MM.1S (cell line): ENCODE results near the gene UBR2.

Experiments used
- DNase-seq: peaks from one replicate; pipeline ENCODE4 v3.0.0-alpha.2; 2015
- H2AFZ ChIP-seq: fragments of 300-600 bp; sonication (generic); 2 replicates; pipeline ENCODE4 v1.6.0; 2016; ENCODE audit warnings: antibody characterized with exemption, low read length
- H3F3A ChIP-seq: fragments of 300-600 bp; sonication (generic); 2 replicates; pipeline ENCODE4 v1.6.1; 2016; ENCODE audit warnings: mild to moderate bottlenecking, antibody characterized with exemption, low read length, moderate library complexity, mixed read lengths; ENCODE audit not compliant: insufficient read depth
- H3K27ac ChIP-seq: fragments of 300-600 bp; sonication (generic); 2 replicates; pipeline ENCODE4 v1.5.1; 2016; ENCODE audit warnings: mild to moderate bottlenecking, low read length
- H3K27me3 ChIP-seq: fragments of 300-600 bp; sonication (generic); replicated peaks from 2 replicates; pipeline ENCODE4 v1.6.0; 2016; ENCODE audit warnings: low read length; ENCODE audit not compliant: insufficient read depth
- H3K36me3 ChIP-seq: fragments of 300-600 bp; sonication (generic); replicated peaks from 2 replicates; pipeline ENCODE4 v1.6.1; 2016; ENCODE audit warnings: mild to moderate bottlenecking, low read length, mixed read lengths; ENCODE audit not compliant: insufficient read depth
- H3K4me1 ChIP-seq: fragments of 300-600 bp; sonication (generic); 2 replicates; pipeline ENCODE4 v1.6.1; 2016; ENCODE audit warnings: low read length, mixed read lengths
- H3K4me2 ChIP-seq: fragments of 300-600 bp; sonication (generic); 2 replicates; pipeline ENCODE4 v1.6.0; 2016; ENCODE audit warnings: low read depth, low read length
- H3K4me3 ChIP-seq: fragments of 300-600 bp; sonication (generic); 2 replicates; pipeline ENCODE4 v1.5.1; 2016; ENCODE audit warnings: low read length, mixed read lengths
- H3K79me2 ChIP-seq: fragments of 300-600 bp; sonication (generic); 2 replicates; pipeline ENCODE4 v1.6.1; 2016; ENCODE audit warnings: mixed run types, low read length, mixed read lengths
- H3K9ac ChIP-seq: fragments of 300-600 bp; sonication (generic); 2 replicates; pipeline ENCODE4 v1.6.1; 2016; ENCODE audit warnings: low read length, mixed read lengths
- H3K9me2 ChIP-seq: fragments of 300-600 bp; sonication (generic); replicated peaks from 2 replicates; pipeline ENCODE4 v1.6.1; 2016; ENCODE audit warnings: mild to moderate bottlenecking, low read length, mixed read lengths; ENCODE audit not compliant: insufficient read depth
- H3K9me3 ChIP-seq: fragments of 300-600 bp; sonication (generic); replicated peaks from 2 replicates; pipeline ENCODE4 v1.6.1; 2016; ENCODE audit warnings: mild to moderate bottlenecking, low read length, mixed read lengths; ENCODE audit not compliant: insufficient read depth
- H4K20me1 ChIP-seq: fragments of 300-600 bp; sonication (generic); 2 replicates; pipeline ENCODE4 v1.6.1; 2016; ENCODE audit warnings: mild to moderate bottlenecking, low read length, moderate library complexity, mixed read lengths; ENCODE audit not compliant: insufficient read depth
- EZH2 ChIP-seq: fragments of 300-600 bp; sonication (generic); optimal IDR thresholded peaks from 2 replicates; pipeline ENCODE3; 2017; ENCODE audit warnings: low read depth, mild to moderate bottlenecking, antibody characterized with exemption, low read length, mixed read lengths
- EZH2phosphoT487 ChIP-seq: fragments of 300-600 bp; sonication (generic); IDR thresholded peaks from 2 replicates; pipeline ENCODE4 v1.6.1; 2018; ENCODE audit warnings: antibody characterized with exemption, low read length
- TF ChIP-seq, protein P1 (sequence below): fragments of 300-600 bp; sonication (generic); IDR thresholded peaks from 2 replicates; pipeline ENCODE4 v1.5.1; 2016; ENCODE audit warnings: antibody characterized with exemption, low read length, mixed read lengths

Gene UBR2

DNA sequence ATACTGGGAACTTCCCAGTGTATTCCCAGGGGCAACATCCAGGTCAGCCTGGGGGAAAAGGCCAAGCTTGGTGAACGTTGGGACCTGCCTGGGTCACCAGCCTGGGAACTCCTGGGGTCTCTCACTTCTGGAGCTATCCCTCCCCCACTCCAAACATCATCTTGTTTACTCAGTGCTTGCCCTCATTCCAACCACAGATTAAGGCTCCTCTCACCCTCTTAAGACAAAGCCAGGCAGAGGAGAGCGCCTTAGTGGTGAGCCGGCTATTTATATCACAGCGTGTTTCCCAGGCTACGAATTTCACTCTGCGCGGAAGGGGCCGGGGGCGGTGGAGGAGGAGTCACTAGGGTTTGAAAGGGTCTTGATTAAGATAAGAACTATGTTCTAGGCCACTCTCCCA is 146.5 kb downstream of the UBR2 start:
- no peak overlapping the region for H3K4me3 ChIP-seq
- TF ChIP-seq EZH2 (no peak), EZH2phosphoT487 (no peak)
- TF ChIP-seq, protein P1, sequence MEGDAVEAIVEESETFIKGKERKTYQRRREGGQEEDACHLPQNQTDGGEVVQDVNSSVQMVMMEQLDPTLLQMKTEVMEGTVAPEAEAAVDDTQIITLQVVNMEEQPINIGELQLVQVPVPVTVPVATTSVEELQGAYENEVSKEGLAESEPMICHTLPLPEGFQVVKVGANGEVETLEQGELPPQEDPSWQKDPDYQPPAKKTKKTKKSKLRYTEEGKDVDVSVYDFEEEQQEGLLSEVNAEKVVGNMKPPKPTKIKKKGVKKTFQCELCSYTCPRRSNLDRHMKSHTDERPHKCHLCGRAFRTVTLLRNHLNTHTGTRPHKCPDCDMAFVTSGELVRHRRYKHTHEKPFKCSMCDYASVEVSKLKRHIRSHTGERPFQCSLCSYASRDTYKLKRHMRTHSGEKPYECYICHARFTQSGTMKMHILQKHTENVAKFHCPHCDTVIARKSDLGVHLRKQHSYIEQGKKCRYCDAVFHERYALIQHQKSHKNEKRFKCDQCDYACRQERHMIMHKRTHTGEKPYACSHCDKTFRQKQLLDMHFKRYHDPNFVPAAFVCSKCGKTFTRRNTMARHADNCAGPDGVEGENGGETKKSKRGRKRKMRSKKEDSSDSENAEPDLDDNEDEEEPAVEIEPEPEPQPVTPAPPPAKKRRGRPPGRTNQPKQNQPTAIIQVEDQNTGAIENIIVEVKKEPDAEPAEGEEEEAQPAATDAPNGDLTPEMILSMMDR = no peak
- H3K9ac ChIP-seq = no peak overlapping the region
- DNase-seq = no peak
- no peaks in the 10 kb centered on the region for H3K27me3 ChIP-seq
- no peak overlapping the region for H3K4me2 ChIP-seq
- no peaks in the 10 kb centered on the region for H3K9me3 ChIP-seq
- H2AFZ ChIP-seq = no peak overlapping the region
- H4K20me1 ChIP-seq = no peaks in the 10 kb centered on the region
- no peaks in the 10 kb centered on the region for H3K9me2 ChIP-seq
- H3K36me3 ChIP-seq = no peaks in the 10 kb centered on the region
- no peaks in the 10 kb centered on the region for H3F3A ChIP-seq
- no peaks in the 10 kb centered on the region for H3K79me2 ChIP-seq
- H3K4me1 ChIP-seq = no peaks in the 10 kb centered on the region
- H3K27ac ChIP-seq = no peak overlapping the region

DNA sequence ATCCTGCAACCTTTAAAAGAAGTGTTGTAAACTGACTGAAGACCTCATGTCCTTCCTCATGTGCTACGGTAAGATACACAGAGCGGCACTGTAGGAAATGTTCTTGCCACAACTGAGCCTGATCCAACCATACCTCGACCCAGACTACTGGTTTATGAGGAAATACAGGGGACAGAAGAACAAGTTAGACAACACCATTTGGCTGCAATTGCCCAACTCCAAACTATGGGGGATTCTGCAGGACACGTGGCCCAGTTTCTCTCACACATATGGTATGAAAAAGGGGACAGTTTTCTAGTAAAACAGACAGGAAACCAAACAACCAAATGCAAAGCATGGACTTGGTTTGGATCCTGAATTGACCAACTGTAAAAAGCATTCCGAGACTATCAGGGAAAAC is 148.1 kb downstream of the UBR2 start:
- no peak overlapping the region for H2AFZ ChIP-seq
- no peak overlapping the region for H3K9ac ChIP-seq
- H3K9me2 ChIP-seq = no peaks in the 10 kb centered on the region
- H4K20me1 ChIP-seq = no peaks in the 10 kb centered on the region
- H3K9me3 ChIP-seq = no peaks in the 10 kb centered on the region
- H3K4me1 ChIP-seq = no peaks in the 10 kb centered on the region
- H3K79me2 ChIP-seq = no peaks in the 10 kb centered on the region
- H3K4me3 ChIP-seq = no peak overlapping the region
- TF ChIP-seq, protein P1 = no peak
- TF ChIP-seq EZH2phosphoT487 (no peak), EZH2 (no peak)
- H3K27me3 ChIP-seq = no peaks in the 10 kb centered on the region
- no peaks in the 10 kb centered on the region for H3F3A ChIP-seq
- H3K27ac ChIP-seq = no peak overlapping the region
- no peaks in the 10 kb centered on the region for H3K36me3 ChIP-seq
- DNase-seq = no peak
- no peak overlapping the region for H3K4me2 ChIP-seq

DNA sequence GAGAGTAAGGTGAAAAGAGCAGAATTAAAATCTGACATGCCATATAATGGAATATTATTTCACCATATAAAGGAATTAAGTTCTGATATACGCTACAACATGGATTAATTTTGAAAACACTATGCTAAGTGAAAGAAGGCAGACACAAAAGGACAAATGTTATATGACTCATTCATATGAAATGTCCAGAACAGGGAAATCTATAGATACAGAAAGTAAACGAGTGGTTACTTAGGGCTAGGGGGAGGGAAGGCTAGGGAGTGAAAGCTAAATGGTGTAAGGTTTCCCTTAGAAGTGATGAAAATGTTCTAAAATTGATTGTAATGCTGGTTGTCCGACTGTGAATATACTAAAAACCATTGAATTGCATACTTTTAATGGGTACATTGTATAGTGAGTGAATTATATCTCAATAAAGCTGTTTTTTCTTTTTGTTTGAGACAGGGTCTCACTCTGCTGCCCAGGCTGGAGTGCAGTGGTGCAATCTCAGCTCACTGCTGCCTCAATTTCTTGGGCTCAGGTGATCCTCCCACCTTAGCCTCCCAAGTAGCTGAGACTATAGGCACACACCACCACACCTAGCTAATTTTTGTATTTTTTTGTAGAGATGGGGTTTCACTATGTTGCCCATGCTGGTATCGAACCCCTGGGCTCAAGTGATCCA is 150.4 kb downstream of the UBR2 start:
- no peaks in the 10 kb centered on the region for H3K79me2 ChIP-seq
- no peak for DNase-seq
- H3K27ac ChIP-seq = no peak overlapping the region
- TF ChIP-seq EZH2 (no peak), EZH2phosphoT487 (no peak)
- TF ChIP-seq, protein P1 = no peak
- H3K9me3 ChIP-seq = no peaks in the 10 kb centered on the region
- no peaks in the 10 kb centered on the region for H3K9me2 ChIP-seq
- no peaks in the 10 kb centered on the region for H3K4me1 ChIP-seq
- H2AFZ ChIP-seq = no peak overlapping the region
- no peak overlapping the region for H3K4me2 ChIP-seq
- no peaks in the 10 kb centered on the region for H3F3A ChIP-seq
- no peaks in the 10 kb centered on the region for H4K20me1 ChIP-seq
- H3K4me3 ChIP-seq = no peak overlapping the region
- no peaks in the 10 kb centered on the region for H3K36me3 ChIP-seq
- no peak overlapping the region for H3K9ac ChIP-seq
- no peaks in the 10 kb centered on the region for H3K27me3 ChIP-seq
